ENCODE results near the gene MLXIPL.

MLXIPL gene

DNA sequence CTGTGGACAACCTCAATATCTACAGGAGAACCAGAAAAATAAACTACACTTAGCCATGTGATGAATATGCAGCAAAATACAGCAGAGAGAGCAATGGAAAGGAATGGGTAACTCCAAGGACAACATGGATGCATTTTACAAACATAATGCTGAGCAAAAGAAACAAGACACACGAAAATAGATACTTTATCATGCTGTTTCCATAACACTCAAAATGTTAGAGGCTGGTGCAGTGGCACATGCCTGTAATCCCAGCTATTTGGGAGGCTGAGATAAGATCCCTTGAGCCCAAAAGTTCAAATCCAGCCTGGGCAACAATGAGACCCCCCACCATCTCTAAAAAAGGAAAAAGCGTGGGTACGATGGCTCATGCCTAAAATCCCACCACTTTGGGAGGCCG, 75.1 kb downstream of the MLXIPL start:
- no peak for DNase-seq

DNA sequence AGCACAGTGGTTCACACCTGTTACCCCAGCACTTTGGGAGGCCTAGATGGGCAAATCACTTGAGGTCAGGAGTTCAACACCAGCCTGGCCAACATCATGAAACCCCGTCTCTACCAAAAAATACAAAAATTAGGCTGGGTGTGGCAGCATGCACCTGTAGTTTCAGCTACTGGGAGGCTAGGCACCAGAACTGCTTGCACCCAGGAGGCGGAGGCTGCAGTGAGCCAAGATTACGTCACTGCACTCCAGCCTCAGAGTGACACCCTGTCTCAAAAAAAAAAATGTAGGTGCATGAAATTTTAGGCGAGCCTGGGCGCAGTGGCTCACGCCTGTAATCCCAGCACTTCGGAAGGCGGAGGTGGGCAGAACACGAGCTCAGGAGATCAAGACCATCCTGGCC, 76.5 kb downstream of the MLXIPL start:
- no peak for DNase-seq

DNA sequence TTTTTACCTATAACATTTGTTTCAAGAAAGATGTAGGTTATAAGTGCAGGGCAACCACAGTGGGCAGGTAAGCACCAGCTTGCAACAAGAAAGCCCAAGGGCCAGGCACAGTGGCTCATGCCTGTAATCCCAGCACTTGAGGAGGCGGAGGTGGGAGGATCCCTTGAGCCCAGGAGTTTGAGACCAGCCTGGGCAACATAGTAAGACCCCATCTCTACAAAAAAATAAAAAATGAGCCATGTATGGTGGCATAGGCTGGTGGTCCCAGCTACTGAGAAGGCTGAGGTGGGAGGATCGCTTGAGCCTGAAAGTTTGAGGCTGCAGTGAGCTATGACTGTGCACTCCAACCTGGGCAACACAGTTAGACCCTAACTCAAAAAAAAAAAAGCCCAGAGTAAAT, 79.6 kb downstream of the MLXIPL start:
- DNase-seq: no peak

All from right kidney (tissue), 1 donor.